Hematopoietic multipotent progenitor cell treated with erythropoietin and hydrocortisone succinate and interleukin-3 and kit ligand, for 8 days (in vitro differentiated cells): ENCODE data around the gene TLX2.

ENCODE experiments used
- DNase-seq: peaks from one replicate; pipeline ENCODE4 v3.0.0-alpha.2; 2015

TLX2 gene

DNA sequence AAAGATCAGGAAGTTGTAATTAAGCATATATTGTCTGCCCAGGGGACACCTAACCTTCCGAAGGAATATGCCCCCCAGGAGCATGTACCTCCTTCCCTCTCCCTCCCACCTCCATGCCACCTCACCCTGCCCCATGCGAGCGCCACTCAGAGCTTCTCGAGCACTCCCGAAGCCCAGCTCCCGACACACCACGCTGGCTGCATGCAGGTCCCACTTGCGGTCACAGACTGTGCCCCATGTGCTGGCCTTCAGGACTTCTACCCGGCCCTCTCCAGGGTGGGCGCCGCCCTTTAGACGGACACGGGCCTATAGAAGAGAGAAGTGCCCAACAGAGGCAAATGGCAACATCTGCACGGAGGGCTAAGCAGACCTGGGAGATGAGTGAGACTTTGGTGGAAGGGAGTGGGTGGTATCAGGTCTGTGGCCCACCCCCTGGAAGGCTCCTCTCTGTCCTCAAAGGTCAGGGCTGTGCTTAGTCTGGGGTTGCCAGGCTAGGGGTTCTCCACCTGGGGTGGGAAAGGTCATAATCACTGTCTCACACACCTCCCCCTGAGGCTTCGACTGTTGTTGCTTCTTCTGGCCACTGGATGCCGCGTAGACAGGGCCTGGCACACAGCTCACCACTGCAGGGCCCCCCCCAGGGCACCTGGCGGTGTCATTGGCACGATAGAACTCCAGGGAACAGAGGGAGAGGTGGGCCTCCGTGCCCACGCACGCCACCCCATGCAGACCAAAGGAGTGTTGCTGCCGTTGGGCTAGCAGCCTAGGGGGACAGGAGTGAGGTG is 22.1 kb downstream of the TLX2 start:
- DNase-seq, result no peak

DNA sequence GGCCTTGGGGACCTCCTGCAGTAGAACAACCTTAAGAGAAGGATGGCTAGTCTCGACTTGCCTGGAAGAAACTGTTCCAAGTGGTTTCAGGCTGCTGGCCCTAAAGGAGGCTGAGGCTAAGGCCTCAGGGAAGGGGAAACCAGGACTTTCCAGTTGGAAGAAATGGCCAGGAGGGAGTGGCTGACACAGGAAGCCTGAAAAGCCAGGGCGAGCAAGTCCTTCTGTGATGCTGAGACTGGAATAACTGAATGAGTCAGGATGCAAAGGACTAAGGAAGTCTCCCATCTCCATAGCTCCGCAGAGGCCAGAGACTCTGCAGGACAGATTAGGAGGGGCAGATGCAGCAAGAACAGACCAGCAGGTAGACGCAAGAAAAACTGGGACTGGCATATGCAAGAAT is 22.9 kb downstream of the TLX2 start:
- no peak for DNase-seq

DNA sequence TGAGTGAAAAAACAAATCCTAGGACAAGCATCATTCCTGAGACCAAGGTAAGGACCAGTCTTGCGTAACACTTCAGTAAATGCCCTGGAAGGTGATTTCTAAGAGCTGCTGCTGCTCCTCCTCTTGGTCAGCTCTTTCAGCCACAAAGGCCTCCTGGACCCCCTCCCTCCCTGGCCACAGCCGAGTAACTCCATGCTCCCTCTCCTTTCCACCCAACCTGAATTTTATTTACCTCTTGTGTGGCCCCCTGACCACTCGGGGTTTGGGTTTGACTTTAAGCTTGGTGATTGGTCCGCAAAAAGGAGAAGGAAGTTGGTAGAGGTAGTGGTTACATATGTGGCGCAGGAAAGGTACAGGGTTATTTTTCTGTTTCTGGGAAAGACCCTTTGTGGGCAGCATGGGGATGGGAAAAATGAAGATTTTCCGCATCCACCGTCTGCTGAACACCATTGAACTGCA is 24.7 kb downstream of the TLX2 start:
- no peak for DNase-seq

DNA sequence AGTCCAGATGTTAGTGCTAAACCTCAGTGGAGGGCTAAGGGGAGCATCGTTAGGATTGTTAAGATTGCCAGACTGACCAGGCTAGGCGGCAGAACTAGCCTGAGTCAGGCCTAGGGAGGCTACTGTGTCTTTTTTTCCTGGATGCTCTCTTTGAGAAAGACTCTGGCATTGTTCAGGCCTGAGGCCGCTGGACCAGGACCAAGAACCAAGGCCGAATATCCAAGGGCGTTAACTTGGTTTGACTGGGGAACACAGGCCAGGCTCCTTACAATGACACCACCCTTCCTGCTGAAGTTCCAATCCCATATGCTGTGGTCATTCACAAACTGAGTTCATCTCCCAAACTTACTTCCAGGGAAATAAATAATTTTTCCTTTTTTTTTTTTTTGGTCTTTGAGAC is 26.0 kb downstream of the TLX2 start:
- no peak for DNase-seq

DNA sequence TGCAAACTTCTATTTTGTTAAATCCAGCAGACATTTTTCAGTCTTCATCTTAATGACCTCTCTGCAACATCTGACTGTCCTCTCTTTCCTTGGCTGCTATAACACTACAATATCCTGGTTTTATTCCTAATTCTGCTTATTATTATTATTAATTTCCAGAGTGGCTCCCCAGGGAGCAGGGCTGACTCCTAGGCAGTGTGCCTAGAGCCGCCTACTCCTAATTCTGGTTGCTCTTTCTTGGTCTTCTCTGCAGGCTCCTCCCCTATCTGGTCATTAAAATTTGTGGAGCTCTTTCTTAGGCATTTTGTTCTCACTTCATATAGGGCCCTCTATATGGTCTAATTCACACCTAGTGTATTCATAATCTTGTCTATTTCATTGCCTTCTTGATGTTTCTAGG is 28.7 kb downstream of the TLX2 start:
- DNase-seq, result no peak

DNA sequence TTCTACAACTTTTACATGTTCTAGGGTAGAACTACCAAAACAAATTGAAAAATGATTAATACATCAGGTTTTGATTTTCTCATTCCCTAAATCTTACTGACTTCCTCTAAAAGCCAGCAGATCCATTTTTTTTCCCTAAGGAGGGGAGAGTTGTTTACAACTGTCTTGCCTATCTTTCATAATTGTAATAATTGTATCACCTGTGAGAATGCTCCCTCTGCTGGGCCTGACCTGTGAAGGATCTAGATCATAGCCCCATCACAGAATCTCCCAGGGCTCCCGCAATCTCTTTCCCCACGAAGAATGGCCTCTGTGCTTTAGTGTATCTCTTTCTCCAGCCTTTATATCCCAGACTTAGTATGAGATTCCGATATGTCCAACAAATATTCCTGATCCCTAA is 30.4 kb downstream of the TLX2 start:
- DNase-seq, result no peak

DNA sequence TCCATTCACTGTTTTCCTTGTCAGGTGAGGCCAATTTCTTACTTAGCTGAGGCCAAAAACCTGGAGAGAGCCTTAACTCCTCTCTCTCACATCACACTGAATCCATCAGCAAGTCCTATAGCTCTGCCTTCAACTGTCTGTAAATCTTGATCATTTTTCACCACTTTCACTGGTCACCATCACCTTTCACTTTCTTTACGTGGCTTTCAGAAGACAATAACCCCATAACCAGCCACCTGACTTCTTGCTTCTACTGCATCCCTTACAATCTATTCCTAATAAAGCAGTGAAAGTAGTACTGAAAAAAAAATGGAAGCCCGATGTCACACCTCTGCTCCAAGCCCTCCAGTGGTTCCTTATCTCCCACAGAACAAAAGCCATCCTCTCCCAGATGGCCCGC is 31.8 kb downstream of the TLX2 start:
- DNase-seq, result no peak

DNA sequence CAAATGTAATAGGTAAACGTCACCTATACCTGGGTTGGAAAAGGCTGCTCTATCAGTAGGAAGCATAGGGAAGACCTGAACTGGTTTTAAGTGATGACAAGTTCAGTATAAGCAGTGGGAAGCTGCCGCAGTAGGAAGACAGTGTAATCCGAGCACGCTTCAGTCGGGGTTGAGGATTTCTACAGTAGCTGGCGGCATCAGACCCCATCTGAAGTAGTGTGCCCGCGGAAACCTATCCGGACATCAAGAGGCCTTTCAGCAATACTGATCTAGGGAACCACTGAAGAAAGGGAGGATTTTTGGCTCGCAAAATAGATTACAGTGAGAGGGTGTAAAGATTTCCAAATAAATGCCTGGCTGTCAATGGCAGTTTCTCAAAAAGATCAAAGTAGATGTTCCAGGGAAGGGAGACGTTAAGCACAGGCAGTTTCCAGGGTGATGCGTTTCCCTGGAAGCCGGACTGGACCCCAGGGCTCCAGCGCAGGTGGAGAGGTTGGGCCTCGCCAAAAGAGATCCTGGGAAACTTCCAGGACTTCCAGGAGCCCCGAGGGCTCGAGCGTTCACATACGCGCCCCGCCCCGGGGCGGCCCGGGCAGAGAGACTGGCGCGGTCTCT is 34.1 kb downstream of the TLX2 start:
- no peak for DNase-seq

DNA sequence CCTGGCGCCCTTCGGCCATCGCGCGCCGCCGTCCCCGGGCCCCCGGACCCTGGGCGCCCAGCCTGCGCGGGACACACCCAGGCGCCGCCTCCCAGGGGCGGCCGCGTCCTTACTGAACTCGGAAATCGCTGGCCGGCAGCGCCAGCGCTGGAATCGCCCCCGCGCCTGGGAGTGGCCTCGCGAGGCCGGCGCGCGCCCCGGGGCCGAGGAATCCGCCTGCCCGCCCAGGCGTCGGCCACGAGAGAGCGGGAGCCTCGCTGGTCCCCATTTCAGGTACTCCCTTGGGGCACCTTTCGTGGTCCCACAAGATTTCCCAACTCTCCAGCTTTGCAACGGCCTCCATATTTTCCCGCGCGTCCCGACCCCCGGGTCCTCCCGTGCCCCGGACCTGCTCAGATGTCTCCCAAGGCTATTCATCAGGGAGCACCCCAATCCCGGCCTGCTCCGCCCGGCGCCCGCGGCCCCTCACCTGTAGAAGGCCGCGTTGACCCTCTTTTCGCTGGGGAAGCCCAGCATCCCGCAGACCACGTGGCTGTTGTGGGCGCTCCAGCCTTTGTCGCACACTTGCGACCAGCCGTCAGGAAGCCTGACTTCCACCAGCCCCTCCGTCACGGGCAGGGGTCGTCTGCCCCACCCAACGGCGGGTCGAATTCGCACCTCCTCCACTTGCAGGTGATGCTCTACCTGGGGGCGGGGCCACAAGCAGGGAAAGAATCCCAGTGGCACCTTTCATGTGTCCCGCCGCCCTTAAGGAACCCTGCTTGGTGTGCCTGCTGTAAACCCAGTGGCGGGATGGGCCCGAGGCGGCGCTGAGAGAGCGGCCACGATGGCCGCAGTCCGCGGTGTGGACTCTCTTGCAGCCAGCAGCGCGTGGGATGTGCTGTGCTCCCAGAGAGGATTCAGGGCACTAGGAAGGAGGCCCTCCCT is 34.9 kb downstream of the TLX2 start:
- DNase-seq, result peak; percentile 62

DNA sequence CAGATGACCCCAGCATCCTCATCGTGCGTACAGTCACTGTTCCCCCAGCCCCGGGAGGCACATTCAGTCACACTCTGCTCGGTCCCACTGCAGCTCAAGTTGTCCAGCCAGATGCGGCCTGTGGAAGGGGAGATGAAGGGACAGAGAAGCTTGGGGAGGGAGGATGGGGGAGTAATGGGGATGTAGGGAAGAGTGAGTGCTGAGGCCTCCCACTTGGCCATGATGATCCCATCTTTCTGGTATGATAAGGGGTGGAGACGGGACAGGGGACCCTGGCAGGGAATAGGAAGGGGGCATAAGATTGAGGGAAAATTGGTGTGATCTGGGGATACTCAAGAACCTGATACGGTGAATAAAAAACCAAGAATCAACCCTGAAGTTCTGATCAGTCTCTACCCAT is 36.0 kb downstream of the TLX2 start:
- no peak for DNase-seq

DNA sequence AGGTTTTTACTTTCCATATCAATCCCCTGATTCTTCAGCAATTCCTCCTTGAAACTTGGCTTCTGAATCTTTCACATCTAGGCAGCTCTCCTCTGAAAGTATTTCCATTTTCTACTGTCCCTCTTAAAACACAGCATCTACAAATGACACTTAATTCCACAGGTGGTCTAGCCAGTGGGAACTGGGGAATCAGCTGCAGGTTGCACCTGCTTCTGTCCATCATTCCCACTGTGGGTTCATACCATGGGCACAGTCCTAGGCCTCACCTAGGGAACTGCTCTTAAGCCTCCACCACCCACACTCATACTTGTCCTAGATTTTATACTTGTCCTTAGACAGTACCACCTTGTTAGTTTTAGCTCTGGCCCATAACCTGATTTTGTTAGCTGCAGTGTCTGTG is 37.3 kb downstream of the TLX2 start:
- DNase-seq, result no peak

DNA sequence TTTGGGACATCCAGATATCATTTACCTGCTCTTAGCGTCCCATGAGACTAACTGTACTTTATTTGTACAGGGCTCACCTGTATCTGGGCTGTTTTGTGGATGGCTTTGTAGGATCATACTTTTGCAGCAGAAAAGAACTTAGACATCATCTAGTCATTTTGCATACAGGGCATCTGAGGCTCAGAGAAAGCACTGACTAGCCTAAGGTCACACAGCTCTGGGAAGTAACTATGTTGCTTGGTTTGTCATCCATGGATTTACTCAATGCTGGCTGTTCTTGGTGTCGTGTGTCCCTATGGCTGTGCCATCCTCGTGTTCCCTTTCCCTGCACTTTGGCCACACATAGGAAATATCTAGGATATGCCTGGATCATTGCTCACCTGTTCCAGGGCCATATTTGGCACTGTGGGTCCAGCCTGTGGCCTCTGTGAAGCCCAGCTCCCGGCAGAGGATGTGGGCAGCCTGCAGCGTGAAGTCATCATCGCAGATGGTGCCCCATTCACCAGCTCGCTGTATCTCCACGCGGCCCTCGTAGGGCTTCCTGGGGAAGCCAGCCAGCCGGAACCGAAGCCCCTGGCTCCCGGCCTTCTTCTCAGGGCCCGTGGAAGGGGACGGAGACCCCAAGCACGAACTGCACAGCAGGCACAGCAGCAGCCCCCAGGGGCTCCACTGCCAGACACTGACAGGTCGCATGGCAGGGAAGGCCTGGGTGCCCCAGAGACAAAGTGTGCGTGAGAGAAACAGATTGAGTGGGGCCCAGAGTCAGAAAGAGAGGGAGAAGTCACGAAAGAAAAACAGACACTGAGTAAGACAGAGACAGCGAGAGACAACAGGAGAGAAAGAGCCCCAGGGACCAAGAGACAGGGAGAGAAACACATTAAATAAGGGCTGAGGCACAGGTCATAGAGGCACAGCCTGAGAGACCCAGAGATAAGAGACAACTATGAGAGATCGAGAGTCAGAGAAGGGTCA is 38.0 kb downstream of the TLX2 start:
- DNase-seq, result no peak

DNA sequence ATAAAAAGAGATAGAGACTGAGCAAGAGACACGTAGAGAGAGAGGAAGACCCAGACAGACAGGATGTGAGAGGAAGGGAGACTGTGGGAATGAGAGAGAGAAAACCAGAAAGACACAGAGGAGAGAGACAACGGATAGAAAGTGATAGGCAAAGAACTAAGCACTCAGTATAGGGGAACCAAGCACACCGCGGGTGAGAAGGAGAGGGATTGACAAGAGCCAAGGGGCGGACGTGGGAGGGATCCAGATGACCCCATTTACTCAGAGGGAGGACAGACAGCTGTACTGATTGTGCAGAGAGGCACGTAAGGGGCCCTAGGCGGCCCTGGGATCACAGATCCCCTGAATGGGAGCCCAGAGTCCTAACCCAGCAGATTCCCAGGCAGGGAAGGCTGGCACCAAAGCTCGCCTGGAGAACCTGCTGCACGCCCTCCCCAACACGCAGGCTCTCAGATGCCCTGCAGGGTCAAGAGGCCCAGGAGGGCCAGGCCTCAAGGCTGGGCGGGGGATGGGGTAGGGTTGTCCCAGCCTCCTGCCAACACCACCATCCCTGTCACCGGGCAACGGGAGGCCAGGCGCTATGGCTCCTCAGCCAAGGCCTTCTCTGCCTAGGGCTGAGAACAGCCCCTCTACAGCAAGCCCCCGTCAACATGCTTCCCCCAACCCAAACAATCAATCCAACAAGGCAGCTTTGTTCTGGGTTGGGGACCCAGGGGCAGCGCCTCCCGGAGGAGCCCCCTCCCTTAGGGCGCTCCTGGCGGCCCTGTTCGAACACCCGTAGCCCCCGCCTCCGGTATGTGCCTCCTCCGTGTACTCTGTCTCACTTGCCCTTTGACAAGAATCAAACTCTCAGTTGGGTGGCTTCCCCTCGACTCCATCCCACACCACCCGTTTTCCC is 38.9 kb downstream of the TLX2 start:
- DNase-seq, result no peak

DNA sequence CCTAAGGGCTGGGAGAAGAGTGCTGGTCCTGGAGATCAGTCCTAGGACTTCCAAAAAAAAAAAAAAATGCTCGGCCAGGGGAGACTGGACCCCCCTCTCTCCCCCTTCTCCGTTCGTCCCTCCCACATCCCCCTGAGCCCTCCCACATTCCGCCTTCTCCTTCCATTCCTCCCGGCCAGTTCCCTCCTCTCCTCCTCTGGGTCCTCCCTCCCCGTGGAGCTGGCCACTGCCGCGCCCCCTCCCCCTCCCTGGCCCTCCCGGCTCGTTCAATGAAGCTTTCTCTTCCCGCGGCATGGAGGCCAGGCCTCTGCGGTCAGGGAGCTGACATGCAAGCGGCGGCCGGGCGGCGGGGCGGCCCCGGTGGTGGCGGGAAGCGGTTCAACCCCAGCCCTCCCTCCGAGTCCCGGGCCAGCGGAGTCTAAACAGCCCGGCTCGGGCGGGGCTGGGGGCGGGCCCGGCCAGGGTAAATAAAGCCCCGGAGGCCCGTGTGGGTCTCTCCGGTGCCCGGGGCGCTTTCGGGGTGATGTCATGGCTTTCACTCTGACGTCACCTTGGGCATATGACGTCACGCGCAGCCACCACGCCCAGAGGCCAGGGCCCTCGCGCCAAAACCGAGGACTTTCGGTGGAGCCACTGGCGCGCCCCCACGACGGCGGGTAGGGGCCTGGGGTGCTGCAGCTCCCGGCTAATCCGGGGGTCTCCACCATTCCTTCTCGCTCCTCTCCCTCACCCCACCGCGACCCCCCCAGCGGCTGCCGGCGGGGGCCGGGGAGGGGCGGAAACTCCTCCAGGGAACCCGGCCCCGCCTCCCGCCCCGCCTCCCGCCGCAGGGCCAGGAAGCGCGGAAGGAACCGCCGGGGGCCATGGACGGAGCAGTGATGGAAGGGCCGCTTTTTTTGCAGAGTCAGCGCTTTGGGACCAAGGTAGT is 39.9 kb downstream of the TLX2 start, which contains the start of the genes DOK1 and LOXL3:
TSS of gene DOK1 (plus strand) at position 829 of the 928 bp plus-strand sequence. CDS start at position 864, 35 bp downstream.
TSS of gene LOXL3 (minus strand) at position 51 of the 928 bp plus-strand sequence. CDS start 1,308 bp downstream, outside the sequence.
- DNase-seq, result peak; percentile 71

DNA sequence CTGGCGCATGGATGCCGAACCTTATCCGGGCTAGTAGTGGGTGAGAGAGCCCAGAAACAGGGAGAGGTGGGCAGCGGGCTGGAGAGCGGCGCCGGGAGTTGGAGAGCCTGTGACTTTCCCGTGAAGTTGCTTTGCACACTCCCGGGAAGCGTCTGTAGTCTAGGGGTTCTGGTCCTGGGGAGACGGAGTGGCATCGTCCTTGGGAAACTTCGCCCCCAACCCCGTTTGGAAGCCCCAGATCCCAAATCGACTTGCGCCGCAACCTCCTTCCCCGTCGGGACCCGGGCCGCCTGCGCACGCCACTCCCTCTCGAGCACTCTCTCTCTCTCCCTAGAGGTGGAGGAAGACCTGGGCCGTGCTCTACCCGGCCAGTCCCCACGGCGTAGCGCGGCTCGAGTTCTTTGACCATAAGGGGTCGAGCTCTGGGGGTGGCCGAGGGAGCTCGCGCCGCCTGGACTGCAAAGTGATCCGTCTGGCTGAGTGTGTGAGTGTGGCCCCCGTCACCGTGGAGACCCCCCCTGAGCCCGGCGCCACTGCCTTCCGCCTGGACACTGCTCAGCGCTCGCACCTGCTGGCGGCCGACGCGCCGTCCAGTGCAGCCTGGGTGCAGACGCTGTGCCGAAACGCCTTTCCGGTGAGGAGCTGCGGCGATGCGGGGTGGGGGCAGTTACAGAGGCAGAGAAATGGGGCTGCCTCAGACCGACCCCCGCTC is 40.7 kb downstream of the TLX2 start:
- peak; percentile 50 for DNase-seq

DNA sequence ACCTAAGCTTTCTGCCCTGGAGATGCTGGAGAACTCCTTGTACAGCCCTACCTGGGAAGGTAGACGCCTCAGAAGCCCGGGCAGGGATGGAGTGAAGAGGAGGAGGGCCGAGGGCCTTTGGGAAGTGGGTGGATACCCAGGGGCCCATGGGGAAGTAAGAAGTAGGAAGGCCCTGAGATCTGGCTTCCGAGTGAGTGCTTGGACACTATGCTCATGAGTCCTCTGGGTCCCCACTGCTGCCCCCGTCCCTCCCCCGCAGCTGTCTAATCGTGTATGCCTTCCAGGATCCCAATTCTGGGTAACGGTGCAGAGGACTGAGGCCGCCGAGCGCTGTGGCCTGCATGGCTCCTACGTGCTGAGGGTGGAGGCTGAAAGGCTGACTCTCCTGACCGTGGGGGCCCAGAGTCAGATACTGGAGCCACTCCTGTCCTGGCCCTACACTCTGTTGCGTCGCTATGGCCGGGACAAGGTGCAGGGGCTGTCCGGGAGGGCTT is 41.4 kb downstream of the TLX2 start:
- no peak for DNase-seq

DNA sequence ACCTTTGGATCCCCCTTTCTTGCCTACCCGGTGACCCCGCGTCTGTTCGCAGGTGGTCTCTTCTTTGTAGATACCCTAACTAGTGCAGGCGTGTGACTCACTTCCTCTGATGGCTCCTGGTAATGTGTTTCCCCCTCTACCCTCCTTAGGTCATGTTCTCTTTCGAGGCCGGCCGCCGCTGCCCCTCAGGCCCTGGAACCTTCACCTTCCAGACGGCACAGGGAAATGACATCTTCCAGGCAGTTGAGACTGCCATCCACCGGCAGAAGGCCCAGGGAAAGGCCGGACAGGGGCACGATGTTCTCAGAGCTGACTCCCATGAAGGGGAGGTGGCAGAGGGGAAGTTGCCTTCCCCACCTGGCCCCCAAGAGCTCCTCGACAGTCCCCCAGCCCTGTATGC is 41.9 kb downstream of the TLX2 start:
- DNase-seq, result no peak

DNA sequence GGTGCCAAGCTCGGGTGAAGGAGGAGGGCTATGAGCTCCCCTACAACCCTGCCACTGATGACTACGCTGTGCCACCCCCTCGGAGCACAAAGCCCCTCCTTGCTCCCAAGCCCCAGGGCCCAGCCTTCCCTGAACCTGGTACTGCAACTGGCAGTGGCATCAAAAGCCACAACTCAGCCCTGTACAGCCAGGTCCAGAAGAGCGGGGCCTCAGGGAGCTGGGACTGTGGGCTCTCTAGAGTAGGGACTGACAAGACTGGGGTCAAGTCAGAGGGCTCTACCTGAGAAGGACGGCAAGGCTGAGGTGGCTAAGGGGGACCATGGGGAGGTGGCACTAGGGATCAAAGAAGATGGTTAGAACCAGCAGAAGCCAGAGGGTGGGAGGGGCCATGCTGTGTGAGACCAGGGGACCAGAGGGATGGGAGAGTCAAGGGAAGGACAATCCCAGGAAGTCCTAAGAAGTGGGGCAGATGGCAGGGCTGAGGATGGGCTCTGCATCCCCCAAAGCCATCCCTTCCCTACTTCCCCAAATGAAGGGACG is 42.7 kb downstream of the TLX2 start:
- DNase-seq, result no peak
